ENCODE data around the gene THSD4.

Gene THSD4

GRCh38 chr15:71110405-71111180, 4.7 kb upstream of the THSD4 start:
- DNase-seq (ENCODE audit: low read depth), result no peak

GRCh38 chr15:71111181-71111565, 4.1 kb upstream of the THSD4 start:
- H3K4me3 ChIP-seq (ENCODE audit: control insufficient read depth, low read depth, low read length), result no peak overlapping the region
- no peak for TF ChIP-seq CTCF (conservative IDR thresholded peaks at IDR 0.05; ENCODE audit: control insufficient read depth, insufficient read depth, low read depth, low read length)
- no peak for DNase-seq (ENCODE audit: low read depth)

More at GRCh38 chr15:71110405-71111180, 4.7 kb upstream of the THSD4 start:
- TF ChIP-seq CTCF (conservative IDR thresholded peaks at IDR 0.05; ENCODE audit: control insufficient read depth, insufficient read depth, low read depth, low read length), result no peak
- no peak overlapping the region for H3K4me3 ChIP-seq (ENCODE audit: control insufficient read depth, low read depth, low read length)

- TF ChIP-seq CTCF (conservative IDR thresholded peaks at IDR 0.05; ENCODE audit: control insufficient read depth, insufficient read depth, low read depth, low read length), result no peak
- DNase-seq (ENCODE audit: low read depth), result peak; percentile 7
- H3K4me3 ChIP-seq (ENCODE audit: control insufficient read depth, low read depth, low read length), result no peak overlapping the region
Measured at GRCh38 chr15:71111950-71112349, 3.3 kb upstream of the THSD4 start.

- TF ChIP-seq CTCF (conservative IDR thresholded peaks at IDR 0.05; ENCODE audit: control insufficient read depth, insufficient read depth, low read depth, low read length), result no peak
- DNase-seq (ENCODE audit: low read depth), result peak; percentile 5
- H3K4me3 ChIP-seq (ENCODE audit: control insufficient read depth, low read depth, low read length), result no peak overlapping the region
Measured at GRCh38 chr15:71112429-71112828, 2.8 kb upstream of the THSD4 start.

GRCh38 chr15:71114066-71114680, 1.1 kb upstream of the THSD4 start:
- no peak for TF ChIP-seq CTCF (conservative IDR thresholded peaks at IDR 0.05; ENCODE audit: control insufficient read depth, insufficient read depth, low read depth, low read length)
- DNase-seq (ENCODE audit: low read depth), result no peak
- H3K4me3 ChIP-seq (ENCODE audit: control insufficient read depth, low read depth, low read length), result no peak overlapping the region

GRCh38 chr15:71115567-71116351, 488 bp downstream of the THSD4 start:
- H3K4me3 ChIP-seq (ENCODE audit: control insufficient read depth, low read depth, low read length), result peak overlapping the region; percentile 69
- peak; percentile 50 for DNase-seq (ENCODE audit: low read depth)

More at GRCh38 chr15:71115567-71116351, 488 bp downstream of the THSD4 start:
- TF ChIP-seq CTCF (conservative IDR thresholded peaks at IDR 0.05; ENCODE audit: control insufficient read depth, insufficient read depth, low read depth, low read length), result no peak
